Endothelial cell of umbilical vein (primary cell): ENCODE measurements around the gene RASD2.

Experiments
- EZH2 ChIP-seq: IDR thresholded peaks from 2 replicates; pipeline ENCODE4 v1.6.1; 2012; ENCODE audit warnings: borderline replicate concordance, low read depth, mild to moderate bottlenecking, moderate library complexity, low read length, inconsistent platforms; ENCODE audit not compliant: severe bottlenecking
- GATA2 ChIP-seq: IDR thresholded peaks from 2 replicates; pipeline ENCODE4 v1.7.0; 2011; ENCODE audit warnings: low read depth, mild to moderate bottlenecking, moderate library complexity, mixed read lengths, low read length; ENCODE audit not compliant: insufficient read length, insufficient read depth
- JUN ChIP-seq: IDR thresholded peaks from 2 replicates; pipeline ENCODE4 v1.6.1; 2011; ENCODE audit warnings: borderline replicate concordance, low read depth; ENCODE audit not compliant: insufficient read length, insufficient read depth
- MYC ChIP-seq: IDR thresholded peaks from one replicate; pipeline ENCODE4 v1.6.1; 2011; ENCODE audit warnings: mild to moderate bottlenecking, low read depth, low read length
- POLR2A ChIP-seq: IDR thresholded peaks from 2 replicates; pipeline ENCODE4 v1.6.1; 2012; ENCODE audit warnings: low read depth, mild to moderate bottlenecking, control low read depth, low read length
- POLR2AphosphoS5 ChIP-seq: IDR thresholded peaks from 2 replicates; pipeline ENCODE4 v1.6.1; 2012; ENCODE audit warnings: low read depth, mild to moderate bottlenecking, control low read depth, low read length, moderate library complexity; ENCODE audit not compliant: insufficient read depth
- TF ChIP-seq, protein P1 (sequence below), 2 donors: IDR thresholded peaks; 1 replicate in 1 of 2; 2 replicates in 1 of 2; pipeline ENCODE4 v1.5.1; 2011; ENCODE audit warnings: low read length in 2 of 2, mild to moderate bottlenecking in 2 of 2, moderate library complexity in 2 of 2, control low read depth in 1 of 2, inconsistent platforms in 1 of 2, low read depth in 1 of 2; ENCODE audit not compliant: insufficient read depth in 1 of 2; ENCODE audit errors: extremely low read depth in 1 of 2
- TF ChIP-seq, protein P2 (sequence below): IDR thresholded peaks from 2 replicates; pipeline ENCODE4 v1.6.1; 2011; ENCODE audit not compliant: insufficient read depth, insufficient read length

DNA sequence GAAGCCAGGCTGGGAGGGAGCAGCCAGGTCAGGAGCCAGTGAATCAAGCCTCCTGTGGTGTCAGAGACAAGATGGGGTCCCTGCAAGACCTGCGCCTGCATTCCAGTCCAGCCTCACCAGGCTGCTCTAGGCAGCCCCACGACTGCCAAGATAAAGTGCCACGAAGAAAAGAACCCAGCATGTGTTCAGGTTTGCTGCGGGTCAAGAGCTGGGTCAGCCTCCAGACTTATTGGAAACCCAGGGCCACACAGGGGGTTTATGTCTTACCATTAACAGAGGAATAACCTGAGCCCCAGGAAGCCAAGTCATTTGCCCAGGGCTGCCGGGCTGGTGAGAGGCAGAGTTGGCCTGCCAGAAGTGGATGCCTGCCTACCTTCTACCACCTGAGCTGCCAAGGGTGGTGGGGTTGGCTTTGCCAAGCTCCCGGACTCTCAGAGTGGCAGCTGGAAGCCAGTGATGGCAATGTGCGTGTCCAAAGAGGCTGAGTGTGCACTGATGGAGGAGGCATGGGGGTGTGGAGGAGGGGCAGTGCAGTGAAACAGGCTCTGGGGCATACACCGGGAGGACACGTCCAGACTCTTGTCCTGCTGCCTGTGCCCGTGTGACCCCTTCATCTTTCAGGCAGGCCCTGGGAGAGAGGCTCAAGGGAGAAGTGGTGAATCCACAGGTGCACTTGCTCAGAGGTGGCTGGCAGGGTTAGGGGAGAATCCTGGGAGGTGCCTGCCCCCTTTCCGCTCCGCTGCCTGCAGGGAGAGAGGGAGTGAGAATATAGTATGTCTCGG is 1.7 kb downstream of the RASD2 start:
- TF ChIP-seq, protein P1, sequence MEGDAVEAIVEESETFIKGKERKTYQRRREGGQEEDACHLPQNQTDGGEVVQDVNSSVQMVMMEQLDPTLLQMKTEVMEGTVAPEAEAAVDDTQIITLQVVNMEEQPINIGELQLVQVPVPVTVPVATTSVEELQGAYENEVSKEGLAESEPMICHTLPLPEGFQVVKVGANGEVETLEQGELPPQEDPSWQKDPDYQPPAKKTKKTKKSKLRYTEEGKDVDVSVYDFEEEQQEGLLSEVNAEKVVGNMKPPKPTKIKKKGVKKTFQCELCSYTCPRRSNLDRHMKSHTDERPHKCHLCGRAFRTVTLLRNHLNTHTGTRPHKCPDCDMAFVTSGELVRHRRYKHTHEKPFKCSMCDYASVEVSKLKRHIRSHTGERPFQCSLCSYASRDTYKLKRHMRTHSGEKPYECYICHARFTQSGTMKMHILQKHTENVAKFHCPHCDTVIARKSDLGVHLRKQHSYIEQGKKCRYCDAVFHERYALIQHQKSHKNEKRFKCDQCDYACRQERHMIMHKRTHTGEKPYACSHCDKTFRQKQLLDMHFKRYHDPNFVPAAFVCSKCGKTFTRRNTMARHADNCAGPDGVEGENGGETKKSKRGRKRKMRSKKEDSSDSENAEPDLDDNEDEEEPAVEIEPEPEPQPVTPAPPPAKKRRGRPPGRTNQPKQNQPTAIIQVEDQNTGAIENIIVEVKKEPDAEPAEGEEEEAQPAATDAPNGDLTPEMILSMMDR (IDR thresholded peaks at IDR 0.05; ENCODE audit: extremely low read depth in 1 of 2, insufficient read depth in 1 of 2, low read depth in 1 of 2, low read length in 2 of 2), result no peak
- no peak for TF ChIP-seq EZH2
- no peak for TF ChIP-seq JUN
- no peak for TF ChIP-seq POLR2AphosphoS5
- TF ChIP-seq, protein P2, sequence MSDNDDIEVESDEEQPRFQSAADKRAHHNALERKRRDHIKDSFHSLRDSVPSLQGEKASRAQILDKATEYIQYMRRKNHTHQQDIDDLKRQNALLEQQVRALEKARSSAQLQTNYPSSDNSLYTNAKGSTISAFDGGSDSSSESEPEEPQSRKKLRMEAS, result no peak
- no peak for TF ChIP-seq MYC
- TF ChIP-seq POLR2A, result no peak
- TF ChIP-seq GATA2, result no peak
